GM21529 (cell line): ENCODE results near the gene XPO1.

ENCODE experiments used
- ATAC-seq: cut with Tn5 transposase; IDR thresholded peaks from one replicate; pipeline ENCODE4 v1.9.1; 2021; ENCODE audit not compliant: unreplicated experiment

The XPO1 gene

DNA sequence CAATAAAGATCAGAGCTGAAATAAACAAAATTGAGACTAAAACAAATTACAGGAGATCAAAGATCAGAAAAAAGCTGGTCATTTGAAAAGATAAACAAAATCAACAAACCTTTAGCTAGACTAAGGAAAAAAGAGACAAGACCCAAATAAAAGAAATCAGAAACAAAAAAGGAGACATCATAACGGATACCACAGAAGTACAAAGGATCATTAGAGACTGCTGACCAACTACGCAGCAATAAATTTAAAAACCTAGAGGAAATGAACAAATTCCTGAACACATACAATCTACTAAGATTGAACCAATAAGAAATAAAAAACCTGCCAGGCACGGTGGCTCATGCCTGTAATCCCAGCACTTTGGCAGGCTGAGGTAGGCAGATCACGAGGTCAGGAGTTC, 101.0 kb downstream of the XPO1 start:
- ATAC-seq: no peak

DNA sequence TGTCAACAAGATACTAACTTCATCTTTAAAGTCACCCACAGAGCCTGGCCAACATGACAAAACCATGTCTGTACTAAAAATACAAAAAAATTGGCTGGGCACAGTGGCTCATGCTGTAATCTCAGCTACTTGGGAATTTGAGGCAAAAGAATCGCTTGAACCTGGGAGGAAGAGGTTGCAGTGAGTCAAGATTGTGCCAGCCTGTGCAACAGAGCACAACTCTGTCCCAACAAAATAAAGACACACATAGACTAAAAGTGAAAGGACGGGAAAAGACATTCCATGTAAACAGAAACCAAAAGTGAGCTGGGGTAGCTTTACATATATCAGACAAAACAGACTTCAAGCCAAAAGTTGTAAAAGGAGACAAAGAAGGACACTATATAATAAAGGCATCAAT, 102.1 kb downstream of the XPO1 start:
- no peak for ATAC-seq

DNA sequence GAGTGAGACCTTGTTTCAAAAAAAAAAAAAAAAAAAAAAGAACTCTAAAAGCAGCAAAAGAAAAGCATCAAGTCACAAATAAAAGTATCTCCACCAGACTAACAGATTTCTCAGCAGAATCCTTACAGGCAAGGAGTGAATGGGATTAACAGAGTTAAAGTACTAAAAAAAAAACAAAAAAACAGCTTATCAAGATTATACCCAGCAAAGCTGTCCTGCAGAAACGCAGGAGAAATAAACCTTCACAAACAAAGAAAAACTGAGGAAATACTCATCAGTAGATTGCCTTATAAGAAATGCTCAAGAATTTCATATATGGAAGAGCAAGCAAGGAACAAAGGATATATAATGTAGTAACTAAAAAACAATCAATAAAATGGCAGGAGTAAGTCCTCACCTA, 102.9 kb downstream of the XPO1 start:
- ATAC-seq: no peak

DNA sequence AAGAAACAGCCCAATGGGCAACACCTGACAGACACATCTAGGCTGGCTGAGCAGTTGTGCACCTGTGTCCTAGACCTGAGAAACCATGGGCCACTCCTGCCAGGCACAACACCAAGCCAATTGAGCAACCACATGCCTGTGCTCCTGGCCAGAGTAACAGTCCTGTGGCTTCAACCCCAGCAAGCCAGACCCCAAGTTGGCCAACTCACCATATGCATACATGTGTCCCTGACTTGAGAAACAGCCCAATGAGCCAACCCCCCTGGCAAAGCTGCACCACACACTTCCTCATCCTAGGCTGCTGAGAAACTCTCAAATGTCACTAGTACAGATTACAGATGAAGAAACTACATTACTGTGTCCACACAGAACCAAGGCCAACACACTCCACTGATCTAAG, 103.8 kb downstream of the XPO1 start:
- ATAC-seq: no peak

DNA sequence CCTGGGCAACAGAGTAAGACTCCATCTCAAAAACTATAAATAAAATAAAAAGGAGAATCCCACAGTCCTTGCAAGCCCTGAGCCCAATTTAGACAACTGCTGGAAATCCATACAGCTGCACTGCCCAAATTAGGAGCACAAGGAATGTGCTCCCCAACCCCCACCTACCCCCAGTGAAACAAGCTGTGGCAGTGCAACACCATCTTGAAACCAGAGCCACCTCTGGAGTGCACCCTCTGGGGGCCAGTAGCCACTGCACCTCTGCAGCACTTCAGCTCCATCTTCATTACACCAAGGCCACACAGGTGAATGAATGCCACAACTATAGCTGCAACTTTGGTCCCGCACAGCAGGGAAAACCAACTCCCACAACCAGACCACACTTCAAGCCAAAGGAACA, 104.5 kb downstream of the XPO1 start:
- no peak for ATAC-seq

DNA sequence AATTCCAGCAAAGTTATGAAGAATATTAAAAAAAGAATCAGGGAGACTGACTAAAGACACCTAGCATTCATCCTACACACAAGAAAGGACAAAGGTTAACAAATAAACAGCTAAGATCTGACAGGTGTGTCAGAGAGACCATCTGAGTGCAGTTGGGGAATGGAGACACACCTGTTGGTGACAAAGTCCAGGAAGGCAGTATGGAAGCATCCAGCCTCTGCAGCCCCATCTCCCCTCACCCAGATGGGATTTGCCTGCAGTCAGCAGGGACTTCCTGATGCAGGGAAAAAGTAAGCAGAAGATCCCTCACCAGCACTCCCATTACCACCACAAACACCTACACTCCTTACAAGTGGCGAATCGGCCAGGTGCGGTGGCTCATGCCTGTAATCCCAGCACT, 105.2 kb downstream of the XPO1 start:
- ATAC-seq: no peak

DNA sequence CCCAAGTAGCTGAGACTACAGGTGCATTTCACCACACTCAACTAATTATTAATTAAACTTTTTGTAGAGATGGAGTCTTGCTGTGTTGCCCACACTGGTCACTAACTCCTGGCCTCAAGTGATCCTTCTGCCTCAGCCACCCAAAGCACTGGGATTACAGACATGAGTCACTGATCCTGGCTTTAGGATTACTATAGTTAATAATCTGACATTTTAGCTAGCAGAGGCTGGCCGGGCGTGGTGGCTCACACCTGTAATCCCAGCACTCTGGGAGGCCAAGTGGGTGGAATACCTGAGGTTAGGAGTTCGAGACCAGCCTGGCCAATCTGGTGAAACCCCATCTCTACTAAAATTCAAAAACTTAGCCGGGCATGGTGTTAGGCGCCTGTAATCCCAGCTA, 106.8 kb downstream of the XPO1 start:
- no peak for ATAC-seq
